Stimulated activated CD4-positive, alpha-beta T cell treated with anti-CD3 and anti-CD28 coated beads, Interleukin-15, amount 100 ng/mL, for 24 hours (primary cell): ENCODE measurements around the gene MS4A14.
"Not testable (repeated sequence)": the region's sequence is repeated elsewhere in the genome, so short reads cannot be mapped to it uniquely, and the experiment has no call there.

Experiments used
- DNase-seq: peaks from one replicate; pipeline ENCODE4 v3.0.0-alpha.2; 2020

MS4A14 gene

DNA sequence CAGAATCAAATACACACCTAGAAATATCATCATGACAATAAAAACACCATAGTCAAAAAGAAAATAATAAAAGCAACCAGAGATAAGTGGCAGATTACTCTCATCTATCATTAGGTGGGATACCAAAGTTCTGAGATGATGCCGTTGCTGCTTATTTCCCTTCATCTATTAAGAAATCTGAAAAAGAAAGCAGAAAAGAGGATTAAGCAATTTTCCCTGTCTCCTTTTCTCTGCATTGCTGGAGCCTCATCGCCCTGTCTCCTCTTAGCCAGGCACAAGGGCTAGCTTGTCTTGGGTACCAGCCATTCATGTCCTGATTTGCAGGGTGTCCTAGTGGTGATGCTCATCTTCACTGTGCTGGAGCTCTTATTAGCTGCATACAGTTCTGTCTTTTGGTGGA, 3.9 kb upstream of the MS4A14 start:
- DNase-seq, result no peak

GRCh38 chr11:60393016-60393415, 3.2 kb upstream of the MS4A14 start:
- no peak for DNase-seq

DNA sequence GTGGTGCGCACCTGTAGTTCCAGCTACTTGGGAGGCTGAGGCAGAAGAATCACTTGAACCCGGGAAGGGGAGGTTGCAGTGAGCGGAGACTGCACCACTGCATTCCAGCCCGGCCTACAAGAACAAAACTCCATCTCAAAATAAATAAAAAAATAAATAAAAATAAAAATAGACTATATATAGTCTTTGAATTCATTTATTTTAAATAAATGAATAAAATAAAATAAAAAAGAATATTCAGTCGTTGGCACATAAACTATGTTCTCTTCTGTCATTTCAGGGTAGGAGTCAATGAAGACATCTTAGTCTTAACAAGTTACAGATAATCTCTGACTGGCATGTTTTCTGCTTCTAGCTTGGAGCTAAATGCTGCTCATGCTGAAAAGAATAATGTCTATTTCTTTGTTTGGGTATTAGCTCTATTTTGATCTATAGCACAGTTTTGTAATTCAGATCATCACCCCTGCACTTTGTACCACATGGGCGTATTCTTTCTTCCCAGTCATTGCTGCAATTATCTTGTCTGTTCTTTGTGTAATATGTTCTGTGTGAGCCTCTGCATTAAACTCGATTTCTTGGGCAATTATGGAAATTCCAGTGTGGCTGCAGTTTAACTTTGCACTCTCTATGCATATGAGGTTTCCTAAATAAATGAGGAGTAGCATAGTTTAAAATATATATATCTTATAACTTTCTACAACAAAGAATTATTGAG, 1.4 kb upstream of the MS4A14 start:
- DNase-seq, result no peak

- DNase-seq, result no peak
Measured at GRCh38 chr11:60396799-60397198, 540 bp downstream of the MS4A14 start.

GRCh38 chr11:60420015-60420414, 23.8 kb downstream of the MS4A14 start:
- DNase-seq, result no peak

GRCh38 chr11:60422609-60423008, 26.4 kb downstream of the MS4A14 start:
- no peak for DNase-seq

GRCh38 chr11:60428517-60428916, 32.3 kb downstream of the MS4A14 start:
- DNase-seq, result no peak

DNA sequence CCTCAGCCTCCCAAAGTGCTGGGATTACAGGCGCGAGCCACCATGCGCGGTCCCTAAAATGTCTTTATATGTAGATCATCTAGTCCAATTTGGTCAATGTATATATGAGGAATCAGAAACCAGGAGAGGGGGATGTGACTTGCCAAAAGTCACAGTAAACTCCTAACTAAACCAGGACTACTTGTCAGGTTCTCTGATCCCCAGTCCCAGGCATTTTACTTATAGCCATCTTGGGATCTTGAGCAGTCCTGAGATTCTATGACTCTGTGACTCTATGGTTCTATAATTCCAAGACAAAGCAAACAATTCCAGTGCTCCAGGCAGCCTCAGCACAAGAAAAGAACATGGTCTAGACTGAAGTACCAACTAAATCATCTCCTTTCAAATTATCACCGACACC, 33.0 kb downstream of the MS4A14 start, which contains the start of gene MS4A5:
Gene MS4A5 (plus strand): TSS at position 301 of the 400 bp plus-strand sequence. CDS start 103 bp downstream, outside the sequence.
- DNase-seq, result no peak

GRCh38 chr11:60431251-60431650, 35.0 kb downstream of the MS4A14 start:
- DNase-seq, result no peak

DNA sequence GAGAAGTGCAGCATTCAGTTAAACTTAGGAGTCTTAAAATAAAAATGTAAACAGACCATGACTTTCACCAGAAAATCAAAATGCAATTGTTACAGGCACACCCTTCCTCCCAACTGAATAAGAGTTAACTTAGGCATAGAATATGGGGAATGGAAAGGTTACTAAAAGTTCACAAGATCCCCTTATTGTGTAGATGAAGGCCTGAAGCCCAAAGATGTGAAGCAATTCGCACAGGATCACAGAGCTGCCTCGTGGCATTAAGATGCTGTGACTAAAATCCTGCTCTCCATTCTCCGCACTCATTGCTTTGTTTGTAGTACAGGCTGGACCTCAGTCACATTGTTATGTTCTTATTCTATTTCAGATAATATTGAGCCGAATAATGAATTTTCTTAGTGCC, 37.1 kb downstream of the MS4A14 start:
- no peak for DNase-seq

DNA sequence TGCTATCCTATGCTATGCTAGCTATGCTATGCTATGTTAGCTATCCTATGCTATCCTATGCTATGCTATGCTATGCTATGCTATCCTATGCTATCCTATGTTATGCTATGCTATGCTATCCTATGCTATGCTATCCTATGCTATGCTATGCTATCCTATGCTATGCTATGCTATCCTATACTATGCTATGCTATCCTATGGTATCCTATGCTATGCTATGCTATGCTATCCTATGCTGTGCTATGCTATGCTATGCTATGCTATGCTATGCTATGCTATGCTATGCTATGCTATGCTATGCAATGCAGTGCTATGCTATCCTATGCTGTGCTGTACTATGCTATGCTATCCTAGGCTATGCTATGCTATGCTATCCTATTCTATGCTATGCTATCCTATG, 50.8 kb downstream of the MS4A14 start:
- no peak for DNase-seq

GRCh38 chr11:60447846-60448245, 51.6 kb downstream of the MS4A14 start:
- no peak for DNase-seq

- DNase-seq, result not testable (repeated sequence)
Measured at GRCh38 chr11:60451185-60451584, 54.9 kb downstream of the MS4A14 start.

- DNase-seq, result no peak
Measured at GRCh38 chr11:60454212-60454611, 58.0 kb downstream of the MS4A14 start.

GRCh38 chr11:60455531-60456042, 59.3 kb downstream of the MS4A14 start, which contains the start of gene MS4A1:
Gene MS4A1, plus strand, starts transcription at chr11:60455847. Its CDS starts 6,528 bp downstream, at chr11:60462375.
- no peak for DNase-seq

GRCh38 chr11:60457576-60457975, 61.3 kb downstream of the MS4A14 start:
- no peak for DNase-seq

DNA sequence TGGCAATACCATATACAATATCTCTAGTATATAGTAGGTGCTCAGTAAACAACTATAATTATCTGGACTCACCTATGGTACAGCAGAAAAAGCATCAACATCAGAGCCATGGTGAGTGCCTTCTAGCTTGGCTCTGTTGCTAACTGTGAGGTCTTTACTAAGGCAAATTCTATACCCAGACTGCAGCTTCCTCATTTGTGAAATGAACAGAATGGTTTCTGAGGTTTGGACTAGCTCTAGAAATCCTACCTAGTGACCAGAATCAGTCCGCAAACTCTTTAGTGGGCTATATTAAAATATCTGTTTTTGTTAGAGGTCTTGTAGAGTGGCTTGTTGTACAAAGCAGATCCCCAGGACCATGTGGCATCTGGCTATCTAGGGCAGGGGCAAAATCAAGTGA, 63.1 kb downstream of the MS4A14 start:
- DNase-seq, result no peak
